GM10266 (cell line): ENCODE measurements around the gene CD244.

Experiments used
- DNase-seq: peaks from one replicate; pipeline ENCODE4 v3.0.0; 2012; ENCODE audit errors: extremely low spot score
- TF ChIP-seq, protein P1 (sequence below): IDR thresholded peaks from 2 replicates; pipeline ENCODE4 v1.5.1; 2012; ENCODE audit warnings: mild to moderate bottlenecking, low read depth; ENCODE audit not compliant: control insufficient read depth, insufficient read depth; ENCODE audit errors: missing control alignments

The CD244 gene

GRCh38 chr1:160800645-160801408, 61.9 kb downstream of the CD244 start:
- TF ChIP-seq, protein P1, sequence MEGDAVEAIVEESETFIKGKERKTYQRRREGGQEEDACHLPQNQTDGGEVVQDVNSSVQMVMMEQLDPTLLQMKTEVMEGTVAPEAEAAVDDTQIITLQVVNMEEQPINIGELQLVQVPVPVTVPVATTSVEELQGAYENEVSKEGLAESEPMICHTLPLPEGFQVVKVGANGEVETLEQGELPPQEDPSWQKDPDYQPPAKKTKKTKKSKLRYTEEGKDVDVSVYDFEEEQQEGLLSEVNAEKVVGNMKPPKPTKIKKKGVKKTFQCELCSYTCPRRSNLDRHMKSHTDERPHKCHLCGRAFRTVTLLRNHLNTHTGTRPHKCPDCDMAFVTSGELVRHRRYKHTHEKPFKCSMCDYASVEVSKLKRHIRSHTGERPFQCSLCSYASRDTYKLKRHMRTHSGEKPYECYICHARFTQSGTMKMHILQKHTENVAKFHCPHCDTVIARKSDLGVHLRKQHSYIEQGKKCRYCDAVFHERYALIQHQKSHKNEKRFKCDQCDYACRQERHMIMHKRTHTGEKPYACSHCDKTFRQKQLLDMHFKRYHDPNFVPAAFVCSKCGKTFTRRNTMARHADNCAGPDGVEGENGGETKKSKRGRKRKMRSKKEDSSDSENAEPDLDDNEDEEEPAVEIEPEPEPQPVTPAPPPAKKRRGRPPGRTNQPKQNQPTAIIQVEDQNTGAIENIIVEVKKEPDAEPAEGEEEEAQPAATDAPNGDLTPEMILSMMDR: no peak

DNA sequence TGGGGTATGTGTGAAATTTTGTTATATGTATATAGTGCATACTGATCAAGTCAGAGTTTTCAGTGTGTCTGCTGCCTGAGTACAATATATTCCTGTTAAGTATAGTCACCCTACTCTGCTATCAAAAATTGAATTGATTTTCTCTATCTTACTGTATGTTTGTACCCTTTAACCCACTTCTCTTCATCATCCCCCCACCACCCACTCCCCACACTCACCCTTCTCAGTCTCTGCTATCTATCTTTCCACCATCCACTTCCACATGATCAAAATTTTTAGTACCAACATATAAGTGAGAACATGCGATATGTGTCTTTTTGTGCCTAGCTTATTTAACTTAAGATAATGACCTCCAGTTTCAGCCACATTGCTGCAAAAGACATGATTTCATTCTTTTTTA, 62.5 kb downstream of the CD244 start:
- DNase-seq: no peak
- TF ChIP-seq, protein P1: no peak

More at GRCh38 chr1:160800645-160801408, 61.9 kb downstream of the CD244 start:
- no peak for DNase-seq

GRCh38 chr1:160799641-160800040, 63.0 kb downstream of the CD244 start:
- no peak for DNase-seq
- TF ChIP-seq, protein P1: no peak

DNA sequence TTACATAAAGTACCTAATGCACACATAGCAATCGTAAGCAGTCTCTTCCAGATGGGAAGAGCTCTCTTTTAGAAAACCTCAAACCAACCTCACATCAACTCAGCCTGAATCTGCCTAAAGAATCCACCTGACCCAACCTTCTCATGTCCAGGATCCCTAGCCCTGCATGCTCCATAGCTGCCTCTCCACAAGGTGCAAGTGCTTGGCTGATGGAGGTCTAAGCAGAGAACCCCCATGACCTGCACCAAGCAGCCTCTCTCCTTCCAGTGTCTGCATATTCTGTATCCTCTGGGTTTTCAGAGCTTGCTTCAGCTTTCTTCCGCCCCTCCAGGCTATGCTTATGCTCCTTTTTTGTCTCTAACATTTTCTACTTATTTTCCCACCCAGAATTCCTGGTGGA, 64.2 kb downstream of the CD244 start:
- TF ChIP-seq, protein P1: no peak
- no peak for DNase-seq

- no peak for DNase-seq
- TF ChIP-seq, protein P1: no peak
These were observed 64.8 kb downstream of the CD244 start for GRCh38 chr1:160797861-160798273.

DNA sequence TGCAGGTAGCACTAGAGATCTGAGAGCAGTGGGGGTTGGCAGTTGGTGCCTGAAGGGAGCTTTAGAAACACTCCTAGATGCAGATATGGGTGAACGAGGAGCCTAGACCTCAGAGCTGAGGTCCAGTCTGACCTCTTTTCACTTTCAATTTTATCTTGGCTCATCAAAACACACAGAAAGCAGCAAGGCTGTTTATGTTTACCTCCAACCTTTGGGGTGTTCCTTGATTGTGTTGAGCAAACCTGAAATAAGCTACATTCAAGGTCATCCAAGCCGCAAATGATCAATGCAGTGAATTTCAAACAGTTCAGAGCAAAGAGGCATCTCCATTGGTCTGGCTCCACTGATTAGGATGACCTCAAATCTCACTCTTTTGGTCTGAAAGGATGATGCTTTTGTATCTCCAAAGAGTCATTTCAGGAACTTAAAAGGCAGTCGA, 65.4 kb downstream of the CD244 start:
- DNase-seq: no peak
- TF ChIP-seq, protein P1: no peak

- DNase-seq: peak; percentile 77
- TF ChIP-seq, protein P1: no peak
These were observed 66.7 kb downstream of the CD244 start, which contains the start of gene LY9 for GRCh38 chr1:160795951-160796383. LY9 (plus strand) TSS chr1:160796174; CDS start chr1:160796188, 14 bp downstream.
